Activated B cell treated with CpG ODN at 0.5 μM for 24 hours (primary cell): ENCODE results near the gene SHBG. TPM values are rescaled to one million over a fixed set of nuclear protein-coding genes. Genes with fewer than 3 reads are reported as not detected.
"Not testable (repeated sequence)": the region's sequence is repeated elsewhere in the genome, so short reads cannot be mapped to it uniquely, and the experiment has no call there.

Experiments
- ATAC-seq: fragments of 200-7000 bp; cut with Tn5 transposase; one replicate; pipeline ENCODE4 v1.10.0; 2021; ENCODE audit warnings: low read depth, mild to moderate bottlenecking, moderate library complexity
- CTCF ChIA-PET: fragments of 350-600 bp; sonication (Branson Sonifier 250); formaldehyde crosslinking; loops from one replicate; lab custom pipeline; 2021; ENCODE audit warnings: antibody characterized with exemption; lab: Charles Lee
- POLR2A ChIA-PET: fragments of 350-600 bp; sonication (Branson Sonifier 250); formaldehyde crosslinking; loops from one replicate; lab custom pipeline; 2021; ENCODE audit warnings: antibody characterized with exemption; lab: Charles Lee
- DNase-seq: peaks from one replicate; pipeline ENCODE4 v3.0.0; 2022
- H3K27ac Mint-ChIP-seq: one replicate; pipeline ENCODE4 v1.8.0; 2020; ENCODE audit warnings: mixed read lengths
- H3K27me3 Mint-ChIP-seq: one replicate; pipeline ENCODE4 v1.8.0; 2021; ENCODE audit warnings: mixed read lengths
- H3K36me3 Mint-ChIP-seq: one replicate; pipeline ENCODE4 v1.8.0; 2021; ENCODE audit warnings: low read depth, mixed read lengths
- H3K4me1 Mint-ChIP-seq: one replicate; pipeline ENCODE4 v1.8.0; 2021; ENCODE audit warnings: mixed read lengths
- H3K4me3 Mint-ChIP-seq: one replicate; pipeline ENCODE4 v1.8.0; 2020; ENCODE audit warnings: mild to moderate bottlenecking, mixed read lengths
- H3K9me3 Mint-ChIP-seq: one replicate; pipeline ENCODE4 v1.8.0; 2020; ENCODE audit warnings: mixed read lengths
- CTCF ChIP-seq: fragments of 200-600 bp; IDR thresholded peaks from one replicate; pipeline ENCODE4 v1.8.0; 2022; ENCODE audit warnings: antibody characterized with exemption, mild to moderate bottlenecking
- intact Hi-C: fragments of 100-400 bp; cut with micrococcal nuclease; formaldehyde crosslinking; loops from one replicate; pipeline ENCODE4 v1.15.1; 2024
- total RNA-seq: library from RNA; stranded (reverse); gene quantifications from 2 replicates; pipeline ENCODE4 v1.2.3, GENCODE V29; 2022

The SHBG gene
- total RNA-seq, 1 donor from 2014 or later = not detected

GRCh38 chr17:7615265-7615747 is 14.6 kb upstream of the SHBG start:
- intact Hi-C loops = loop anchor here (1.0 to 2.0 kb wide), 8 partner anchors 12 to 241 kb away; partner anchors contain the start of genes ATP1B2, MPDU1, NAA38 and SAT2
- CTCF ChIA-PET = interaction anchor here (1.1 to 1.6 kb wide), 4 partner anchors 26 to 72 kb away, joined by 3 to 7 read pairs (median 4); partner anchors contain the start of genes SENP3, SOX15 and TP53

GRCh38 chr17:7618608-7619007 is 11.3 kb upstream of the SHBG start:
- ATAC-seq (no peak), DNase-seq (no peak)
- no peak for TF ChIP-seq CTCF
- Mint-ChIP-seq H3K27me3 (no peaks in the 10 kb centered on the region), H3K36me3 (no peaks in the 10 kb centered on the region), H3K9me3 (no peaks in the 10 kb centered on the region), H3K4me1 (peaks cover 7% of the 10 kb centered on the region), H3K27ac (no peak overlapping the region), H3K4me3 (no peak overlapping the region)
- CTCF ChIA-PET = no interaction called here
- intact Hi-C loops = no loop called here
- POLR2A ChIA-PET = interaction anchor here (1.0 kb wide), 1 partner anchor 32 kb away, joined by 3 read pairs; the partner anchor contains the start of gene ATP1B2

More at GRCh38 chr17:7615265-7615747, 14.6 kb upstream of the SHBG start:
- ATAC-seq = peak; percentile 14
- Mint-ChIP-seq H3K9me3 (no peaks in the 10 kb centered on the region), H3K27me3 (no peaks in the 10 kb centered on the region), H3K4me1 (peaks cover 35% of the 10 kb centered on the region), H3K4me3 (peak overlapping the region; percentile 87), H3K27ac (peak overlapping the region; percentile 93), H3K36me3 (peaks cover 13% of the 10 kb centered on the region)
- no peak for TF ChIP-seq CTCF
- no peak for DNase-seq
- POLR2A ChIA-PET = interaction anchor here (0.6 to 6.1 kb wide), 13 partner anchors 11 to 571 kb away, joined by 3 to 109 read pairs (median 4); partner anchors contain the start of genes ACADVL, ATP1B2, CD68 and DLG4

- ATAC-seq (no peak), DNase-seq (no peak)
- intact Hi-C loops = no loop called here
- no peak overlapping the region for H3K4me3 Mint-ChIP-seq
- ChIA-PET POLR2A (interaction anchor here (0.5 to 0.6 kb wide), 2 partner anchors 175 to 361 kb away, joined by 4 to 12 read pairs; no protein-coding TSS in a partner anchor), CTCF (no interaction called here)
- no peaks in the 10 kb centered on the region for H3K4me1 Mint-ChIP-seq
- no peaks in the 10 kb centered on the region for H3K9me3 Mint-ChIP-seq
- TF ChIP-seq CTCF = no peak
- no peak overlapping the region for H3K27ac Mint-ChIP-seq
- no peaks in the 10 kb centered on the region for H3K27me3 Mint-ChIP-seq
- H3K36me3 Mint-ChIP-seq = no peaks in the 10 kb centered on the region
These were observed 9.1 kb upstream of the SHBG start for GRCh38 chr17:7620835-7621234.

GRCh38 chr17:7623661-7624060 is 6.3 kb upstream of the SHBG start:
- no peak for ATAC-seq
- no peaks in the 10 kb centered on the region for H3K27me3 Mint-ChIP-seq
- peaks cover 7% of the 10 kb centered on the region for H3K36me3 Mint-ChIP-seq
- TF ChIP-seq CTCF = no peak
- ChIA-PET CTCF (no interaction called here), POLR2A (interaction anchor here (0.7 kb wide), 1 partner anchor 219 kb away, joined by 3 read pairs; no protein-coding TSS in a partner anchor)
- H3K9me3 Mint-ChIP-seq = no peaks in the 10 kb centered on the region
- no peak for DNase-seq
- H3K4me1 Mint-ChIP-seq = peaks cover 11% of the 10 kb centered on the region
- no peak overlapping the region for H3K27ac Mint-ChIP-seq
- intact Hi-C loops = no loop called here
- no peak overlapping the region for H3K4me3 Mint-ChIP-seq

- H3K27ac Mint-ChIP-seq, DNase-seq, H3K36me3 Mint-ChIP-seq, H3K9me3 Mint-ChIP-seq, H3K27me3 Mint-ChIP-seq, ATAC-seq: not testable (repeated sequence)
- ChIA-PET POLR2A (interaction anchor here (3.8 to 4.1 kb wide), 2 partner anchors 11 to 61 kb away, joined by 34 to 87 read pairs; partner anchors contain the start of genes FXR2, TP53 and WRAP53), CTCF (interaction anchor here (0.7 to 1.4 kb wide), 3 partner anchors 41 to 580 kb away, joined by 3 read pairs; no protein-coding TSS in a partner anchor)
- intact Hi-C loops = loop anchor here (2.0 kb wide), 1 partner anchor 307 kb away; the partner anchor contains the start of gene CNTROB
- Mint-ChIP-seq H3K4me3 (peak overlapping the region; percentile 93), H3K4me1 (peaks cover 11% of the 10 kb centered on the region)
These were observed 4.2 kb upstream of the SHBG start for GRCh38 chr17:7625749-7626148.
